Measurements from ENCODE around the gene HLCS.

The HLCS gene

DNA sequence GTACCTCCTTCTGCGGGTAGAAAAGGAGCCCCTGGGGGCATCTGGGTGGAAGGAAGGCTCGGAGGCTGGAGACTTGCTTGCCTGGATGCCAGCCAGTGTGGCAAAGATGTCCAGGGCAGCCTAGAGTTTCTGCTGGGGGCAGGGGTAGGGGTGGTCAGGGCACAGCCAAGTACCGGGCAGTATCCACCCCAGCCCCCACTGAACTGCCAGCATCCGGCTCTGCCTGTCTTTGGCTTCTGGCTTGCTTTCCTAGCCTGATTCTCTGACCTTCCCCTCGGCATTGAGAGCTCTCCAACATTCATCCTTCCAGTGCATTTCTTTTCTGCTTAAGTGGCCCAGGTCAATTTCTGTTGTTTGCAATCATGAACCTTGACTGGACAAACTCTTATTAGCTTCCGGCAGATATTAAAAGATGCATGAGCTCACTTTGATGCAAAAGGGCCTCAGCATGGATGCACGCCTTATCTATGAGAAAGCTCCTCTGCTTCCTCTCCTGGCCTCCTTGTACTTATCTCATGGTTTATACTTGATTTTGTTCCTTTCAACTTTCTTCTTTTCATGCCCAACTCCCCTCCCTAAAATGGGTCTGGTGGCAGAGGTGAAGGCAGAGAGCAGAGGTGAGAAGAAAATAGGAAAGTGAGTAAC is 116.9 kb downstream of the HLCS start:
- DNase-seq (ENCODE audit: insufficient read length) (no peak), FAIRE-seq (no peak)
- TF ChIP-seq POLR2A (IDR thresholded peaks at IDR 0.05; ENCODE audit: low read depth, low read length) = no peak
- no peak for TF ChIP-seq POLR2AphosphoS5 (IDR thresholded peaks at IDR 0.05; ENCODE audit: low read depth, low read length)
- TF ChIP-seq TAF1 (IDR thresholded peaks at IDR 0.05; ENCODE audit: borderline replicate concordance, low read depth, low read length) = no peak

DNA sequence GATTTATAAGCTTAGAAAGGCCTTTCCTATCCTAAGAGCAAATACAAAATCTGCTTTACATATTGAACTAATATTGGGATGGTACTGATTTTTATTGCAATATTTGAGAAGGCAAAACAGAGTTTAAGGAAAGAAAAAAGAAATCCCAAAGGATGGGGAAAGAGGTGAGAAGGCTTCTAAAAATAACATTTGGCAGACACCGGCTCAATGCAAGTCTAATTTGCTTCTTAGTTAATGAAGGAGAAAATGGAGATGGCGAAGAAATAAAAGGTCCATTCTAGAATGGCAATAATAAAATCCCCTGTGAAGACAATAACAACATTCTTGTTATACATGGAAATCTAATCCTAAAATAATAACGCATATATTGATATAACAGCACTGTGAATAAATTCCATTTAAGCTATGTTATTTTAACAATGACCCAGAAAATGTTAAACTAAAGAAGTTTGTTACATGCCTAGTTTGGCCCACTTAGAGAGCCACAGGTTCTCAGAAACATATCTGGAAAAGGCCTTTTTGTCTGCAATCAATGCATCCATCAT is 117.7 kb downstream of the HLCS start:
- FAIRE-seq (no peak), DNase-seq (ENCODE audit: insufficient read length) (no peak)
- no peak for TF ChIP-seq POLR2AphosphoS5 (IDR thresholded peaks at IDR 0.05; ENCODE audit: low read depth, low read length)
- no peak for TF ChIP-seq POLR2A (IDR thresholded peaks at IDR 0.05; ENCODE audit: low read depth, low read length)
- no peak for TF ChIP-seq TAF1 (IDR thresholded peaks at IDR 0.05; ENCODE audit: borderline replicate concordance, low read depth, low read length)

GRCh38 chr21:36847189-36847588 is 119.3 kb downstream of the HLCS start:
- no peak for TF ChIP-seq TAF1 (IDR thresholded peaks at IDR 0.05; ENCODE audit: borderline replicate concordance, low read depth, low read length)
- TF ChIP-seq POLR2AphosphoS5 (IDR thresholded peaks at IDR 0.05; ENCODE audit: low read depth, low read length) = no peak
- TF ChIP-seq POLR2A (IDR thresholded peaks at IDR 0.05; ENCODE audit: low read depth, low read length) = no peak
- FAIRE-seq (no peak), DNase-seq (ENCODE audit: insufficient read length) (no peak)

DNA sequence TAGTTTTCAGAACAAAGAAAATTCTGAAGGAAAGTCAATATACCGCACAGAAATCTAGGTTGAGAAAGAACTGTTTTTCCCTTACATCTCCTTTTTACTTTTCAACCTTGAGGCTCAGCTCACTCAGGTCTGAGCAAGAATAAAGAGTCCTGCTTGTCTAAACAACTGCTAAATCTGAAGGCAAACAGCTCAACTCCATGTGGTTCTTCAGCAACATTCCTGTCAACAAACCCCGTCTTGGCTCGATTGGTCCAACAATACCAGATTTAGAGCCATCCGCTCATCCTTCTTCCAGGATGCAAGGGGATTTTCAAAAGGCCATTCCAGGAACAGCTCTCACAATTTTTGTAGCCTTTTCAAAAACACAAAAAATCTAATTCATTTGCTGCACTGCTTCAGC is 119.8 kb downstream of the HLCS start:
- DNase-seq (ENCODE audit: insufficient read length) (no peak), FAIRE-seq (no peak)
- TF ChIP-seq TAF1 (IDR thresholded peaks at IDR 0.05; ENCODE audit: borderline replicate concordance, low read depth, low read length) = no peak
- no peak for TF ChIP-seq POLR2AphosphoS5 (IDR thresholded peaks at IDR 0.05; ENCODE audit: low read depth, low read length)
- TF ChIP-seq POLR2A (IDR thresholded peaks at IDR 0.05; ENCODE audit: low read depth, low read length) = no peak

DNA sequence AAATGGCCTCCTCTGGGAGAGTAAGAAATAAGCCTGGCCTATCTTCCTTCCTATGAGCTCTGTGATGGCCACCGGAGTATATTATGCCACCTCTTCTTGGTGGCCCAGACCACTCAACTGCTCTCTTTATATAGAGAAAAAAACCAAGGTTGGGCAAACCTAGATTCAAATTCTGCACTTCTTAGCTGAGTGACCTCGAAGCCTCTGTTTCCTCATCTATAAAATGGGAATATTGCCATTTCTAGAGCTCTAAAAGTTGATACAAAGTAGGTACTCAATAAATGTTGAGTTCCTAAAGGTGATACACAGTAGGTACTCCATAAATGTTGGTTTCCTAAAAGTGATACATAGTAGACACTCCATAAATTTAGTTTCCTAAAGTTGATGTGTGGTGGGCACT is 120.7 kb downstream of the HLCS start:
- DNase-seq (ENCODE audit: insufficient read length) = no peak

DNA sequence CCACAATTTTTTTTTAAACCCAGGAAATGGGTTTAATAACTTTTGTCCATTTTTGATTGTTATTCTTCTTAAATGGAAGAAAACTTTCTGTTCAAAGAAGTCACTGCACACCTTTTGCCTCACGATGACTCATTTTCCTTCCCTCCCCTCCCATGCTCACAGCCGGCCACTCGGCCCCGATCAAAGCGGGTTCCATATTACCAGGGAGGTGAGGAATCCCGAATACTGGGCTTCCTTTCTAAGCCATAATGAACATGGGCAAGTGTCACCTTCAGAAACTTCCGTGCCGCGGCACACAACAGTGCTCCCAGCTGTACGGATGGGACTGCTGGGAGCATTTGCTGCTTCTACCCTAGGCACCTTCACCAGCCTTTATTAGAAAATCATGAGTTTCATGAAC is 121.4 kb downstream of the HLCS start:
- DNase-seq (ENCODE audit: insufficient read length) = no peak
- no peak for TF ChIP-seq TAF1 (IDR thresholded peaks at IDR 0.05; ENCODE audit: borderline replicate concordance, low read depth, low read length)
- no peak for TF ChIP-seq POLR2A (IDR thresholded peaks at IDR 0.05; ENCODE audit: low read depth, low read length)
- no peak for FAIRE-seq

More for the DNA sequence above, 120.7 kb downstream of the HLCS start:
- TF ChIP-seq TAF1 (IDR thresholded peaks at IDR 0.05; ENCODE audit: borderline replicate concordance, low read depth, low read length) = no peak
- TF ChIP-seq POLR2A (IDR thresholded peaks at IDR 0.05; ENCODE audit: low read depth, low read length) = no peak
- TF ChIP-seq POLR2AphosphoS5 (IDR thresholded peaks at IDR 0.05; ENCODE audit: low read depth, low read length) = no peak
- FAIRE-seq = no peak

DNA sequence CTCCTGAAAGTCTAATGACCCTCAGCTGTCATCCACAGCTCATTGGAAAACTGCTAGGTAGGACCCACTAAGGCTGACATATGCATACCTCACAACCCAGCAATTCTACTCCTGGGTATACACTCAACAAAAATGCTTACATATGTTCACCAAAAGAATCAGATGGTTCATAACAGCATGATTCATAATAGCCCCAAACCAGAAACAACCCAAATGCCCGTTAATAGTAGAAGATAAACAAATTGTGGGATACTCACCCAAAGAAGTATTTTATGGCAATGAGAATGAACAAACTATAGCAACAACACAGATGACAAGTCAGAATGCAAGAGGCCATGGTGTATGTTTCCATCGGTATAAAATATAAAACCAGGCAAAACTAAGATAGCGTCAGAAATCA is 124.6 kb downstream of the HLCS start:
- TF ChIP-seq POLR2A (IDR thresholded peaks at IDR 0.05; ENCODE audit: low read depth, low read length) = no peak
- no peak for TF ChIP-seq TAF1 (IDR thresholded peaks at IDR 0.05; ENCODE audit: borderline replicate concordance, low read depth, low read length)
- TF ChIP-seq POLR2AphosphoS5 (IDR thresholded peaks at IDR 0.05; ENCODE audit: low read depth, low read length) = no peak
- FAIRE-seq = no peak
- no peak for DNase-seq (ENCODE audit: insufficient read length)

- no peak for TF ChIP-seq POLR2AphosphoS5 (IDR thresholded peaks at IDR 0.05; ENCODE audit: low read depth, low read length)
- TF ChIP-seq TAF1 (IDR thresholded peaks at IDR 0.05; ENCODE audit: borderline replicate concordance, low read depth, low read length) = no peak
- TF ChIP-seq POLR2A (IDR thresholded peaks at IDR 0.05; ENCODE audit: low read depth, low read length) = no peak
- DNase-seq (ENCODE audit: insufficient read length) (no peak), FAIRE-seq (no peak)
Observed at GRCh38 chr21:36839735-36840134, 126.7 kb downstream of the HLCS start.

DNA sequence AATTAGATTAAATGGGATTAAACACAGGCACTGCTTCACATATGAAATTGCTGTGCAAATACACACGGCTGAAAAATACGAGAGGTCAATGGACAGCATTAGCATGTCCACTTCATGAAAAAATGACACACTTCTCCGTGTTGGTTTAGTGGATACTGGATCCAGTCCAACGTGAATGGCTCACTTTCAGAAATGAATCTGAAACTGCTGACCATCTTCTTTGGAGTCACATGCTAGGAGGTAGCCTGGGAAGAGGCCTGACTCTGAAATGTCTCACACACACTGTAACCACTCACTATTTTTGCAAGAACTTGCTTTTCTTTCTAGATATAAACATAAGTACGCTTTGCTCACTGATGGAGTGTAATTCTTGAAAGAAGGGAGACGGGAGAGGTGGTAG is 127.3 kb downstream of the HLCS start:
- TF ChIP-seq POLR2A (IDR thresholded peaks at IDR 0.05; ENCODE audit: low read depth, low read length) (no peak), POLR2AphosphoS5 (IDR thresholded peaks at IDR 0.05; ENCODE audit: low read depth, low read length) (no peak), TAF1 (IDR thresholded peaks at IDR 0.05; ENCODE audit: borderline replicate concordance, low read depth, low read length) (no peak)
- FAIRE-seq (no peak), DNase-seq (ENCODE audit: insufficient read length) (no peak)

DNA sequence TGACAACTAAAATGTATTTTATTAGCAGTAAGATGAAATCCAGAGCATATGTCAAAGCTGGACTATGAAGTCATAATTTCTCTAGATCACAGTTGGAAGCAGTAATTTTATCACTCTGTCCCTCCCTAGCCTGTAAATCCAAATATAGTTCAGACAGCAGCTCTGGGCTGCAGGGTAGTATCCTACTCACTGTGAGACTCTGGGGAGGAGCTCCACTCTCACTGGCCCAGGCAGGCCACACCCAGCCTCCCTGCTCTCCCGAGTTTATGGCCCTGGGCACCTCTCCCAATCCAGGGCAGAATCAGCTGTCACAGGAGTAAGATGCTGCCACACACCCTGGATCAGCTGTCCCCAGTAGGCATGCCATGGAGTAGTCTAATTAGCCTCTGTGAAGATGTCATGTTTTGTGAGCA is 131.1 kb downstream of the HLCS start:
- no peak for FAIRE-seq

GRCh38 chr21:36834192-36834591 is 132.3 kb downstream of the HLCS start:
- no peak for DNase-seq (ENCODE audit: insufficient read length)
- TF ChIP-seq POLR2A (IDR thresholded peaks at IDR 0.05; ENCODE audit: low read depth, low read length) (no peak), TAF1 (IDR thresholded peaks at IDR 0.05; ENCODE audit: borderline replicate concordance, low read depth, low read length) (no peak), POLR2AphosphoS5 (IDR thresholded peaks at IDR 0.05; ENCODE audit: low read depth, low read length) (no peak)

More for the DNA sequence above, 131.1 kb downstream of the HLCS start:
- no peak for TF ChIP-seq POLR2A (IDR thresholded peaks at IDR 0.05; ENCODE audit: low read depth, low read length)
- DNase-seq (ENCODE audit: insufficient read length) = no peak

DNA sequence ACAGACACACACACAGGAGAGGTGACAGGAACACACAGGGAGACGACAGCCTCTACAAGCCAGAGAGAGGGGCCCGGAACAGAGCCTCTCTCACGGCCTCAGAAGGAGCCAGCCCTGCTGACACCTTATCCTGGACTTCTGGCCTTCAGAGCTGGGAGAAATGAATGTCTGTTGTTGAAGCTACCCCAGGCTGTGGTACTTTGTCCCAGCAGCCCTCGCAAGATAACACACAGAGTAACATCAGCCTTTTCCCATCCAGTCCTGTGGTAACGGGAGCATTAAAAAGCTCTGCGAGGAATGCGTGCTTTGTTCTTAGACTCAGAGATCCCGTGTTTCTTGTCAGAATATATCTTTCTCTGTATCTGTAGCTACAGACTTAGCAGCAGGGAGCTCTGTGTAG is 136.4 kb downstream of the HLCS start:
- FAIRE-seq = no peak
- no peak for DNase-seq (ENCODE audit: insufficient read length)
- TF ChIP-seq POLR2A (IDR thresholded peaks at IDR 0.05; ENCODE audit: low read depth, low read length) = no peak
- no peak for TF ChIP-seq TAF1 (IDR thresholded peaks at IDR 0.05; ENCODE audit: borderline replicate concordance, low read depth, low read length)
- TF ChIP-seq POLR2AphosphoS5 (IDR thresholded peaks at IDR 0.05; ENCODE audit: low read depth, low read length) = no peak

More at GRCh38 chr21:36834192-36834591, 132.3 kb downstream of the HLCS start:
- FAIRE-seq = no peak

Data from GM12892 (cell line).